Kidney (tissue), 14 donors: ENCODE results near the gene MAML3. TPM values are rescaled to one million over a fixed set of nuclear protein-coding genes. Genes with fewer than 3 reads are reported as not detected.

ENCODE experiments used
- DNase-seq, 5 donors: peaks; one replicate each; pipeline ENCODE4 v3.0.0-alpha.2; 2013 to 2020
- FAIRE-seq: peaks from 2 replicates; lab custom pipeline; 2012; peaks lifted over from hg19 to GRCh38; lab: Jason Lieb, UNC
- H3K27ac ChIP-seq, 2 donors: one replicate each; pipeline ENCODE4 v1.7.0; 2013; ENCODE audit warnings: low read depth in 2 of 2, low read length in 2 of 2, inconsistent platforms in 1 of 2
- H3K27me3 ChIP-seq: one replicate; pipeline ENCODE4 v1.7.1; 2013; ENCODE audit warnings: low read length, inconsistent platforms; ENCODE audit not compliant: control insufficient read depth, insufficient read depth
- H3K36me3 ChIP-seq, 3 donors: one replicate each; pipeline versions ENCODE4 v1.7.0 to v1.7.1; 2013; ENCODE audit warnings: low read length in 3 of 3, control low read depth in 1 of 3, inconsistent platforms in 1 of 3; ENCODE audit not compliant: insufficient read depth in 3 of 3, control insufficient read depth in 2 of 3
- H3K4me1 ChIP-seq, 3 donors: one replicate each; pipeline versions ENCODE4 v1.7.0 to v1.7.1; 2013; ENCODE audit warnings: low read length in 3 of 3, inconsistent platforms in 1 of 3, low read depth in 1 of 3; ENCODE audit not compliant: control insufficient read depth in 2 of 3, insufficient read depth in 2 of 3
- H3K4me3 ChIP-seq, 3 donors: one replicate each; pipeline versions ENCODE4 v1.7.0 to v1.8.1; 2013; ENCODE audit warnings: low read length in 3 of 3, control low read depth in 1 of 3, inconsistent platforms in 1 of 3
- H3K9ac ChIP-seq, 3 donors: one replicate each; pipeline versions ENCODE4 v1.7.0 to v1.7.1; 2013; ENCODE audit warnings: low read length in 3 of 3, control low read depth in 1 of 3, inconsistent platforms in 1 of 3
- H3K9me3 ChIP-seq, 3 donors: one replicate each; pipeline versions ENCODE4 v1.7.0 to v1.7.1; 2013; ENCODE audit warnings: low read length in 3 of 3, control low read depth in 1 of 3, inconsistent platforms in 1 of 3; ENCODE audit not compliant: control insufficient read depth in 2 of 3, insufficient read depth in 1 of 3
- CTCF ChIP-seq: IDR thresholded peaks from 3 replicates; pipeline ENCODE4 v1.5.1; 2012; ENCODE audit warnings: mild to moderate bottlenecking, moderate library complexity, borderline replicate concordance; ENCODE audit not compliant: insufficient read depth; ENCODE audit errors: extremely low read depth
- intact Hi-C: fragments of 100-400 bp; cut with DNase I; formaldehyde crosslinking; loops from one replicate; pipeline ENCODE4 v1.11.1; 2022
- polyA plus RNA-seq: library from polyadenylated mRNA; stranded (reverse); fragments of 350-450 nt; fragmentation: Illumina TruSeq; extraction: RNeasy Lipid Tissue Mini Kit (QIAGEN cat#74804); gene quantifications from one replicate; pipeline ENCODE4 v1.2.3, GENCODE V29; 2014; ENCODE audit warnings: low read depth, low replicate concordance; ENCODE audit not compliant: insufficient read depth
- total RNA-seq: library from RNA; stranded (reverse); fragmentation: NEBNext Ultra II Directional; extraction: Animal tissue kit (Norgen Biotek cat#: 25700); gene quantifications from one replicate; pipeline ENCODE4 v1.2.1, GENCODE V29; 2021
- donor health status: control.
- donor health status: control.
- donor health status: control.
- donor health status: control.
- donor health status: control.
- donor health status: DM: yes; HTN: yes; CAD: no.
- donor health status: Normal renal cell carcinoma (clear cell type).

Gene MAML3
- total and polyA plus RNA-seq, 2 donors from 2014 or later, result 1.4 to 10.4 TPM

DNA sequence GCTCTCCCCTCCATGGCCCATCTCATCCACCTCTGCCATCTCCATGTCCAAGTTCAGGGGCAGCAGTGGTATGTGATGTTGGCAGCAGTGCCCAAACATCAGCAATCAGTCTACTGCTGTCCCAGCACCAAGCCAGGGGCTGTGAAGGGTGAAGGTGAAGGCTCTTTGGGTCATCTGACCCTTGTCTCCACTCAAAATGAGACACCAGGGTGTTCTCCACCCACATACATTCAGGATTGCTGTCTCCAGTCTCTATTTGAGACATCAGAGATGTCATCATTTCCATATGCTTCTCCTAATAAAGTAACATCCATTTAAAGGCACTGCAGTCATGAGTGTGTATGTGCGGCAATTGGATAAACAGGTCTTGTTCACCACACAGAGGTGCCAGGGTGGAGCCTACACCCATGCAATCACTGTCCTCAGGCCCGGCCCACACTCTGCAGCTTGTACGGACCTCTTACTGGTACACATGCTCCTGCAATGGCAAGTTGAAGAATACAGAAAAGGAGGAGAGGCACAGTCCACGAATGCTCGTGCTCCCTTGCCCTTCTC is 22.2 kb downstream of the MAML3 start:
- Histone ChIP-seq H3K4me1 (peaks cover 0 to 8% (median 2%) of the 10 kb centered on the region in 3 donors), H3K27ac (no peak overlapping the region), H3K9ac (no peak overlapping the region), H3K36me3 (no peaks in the 10 kb centered on the region), H3K4me3 (no peak overlapping the region), H3K9me3 (no peaks in the 10 kb centered on the region), H3K27me3 (no peaks in the 10 kb centered on the region)
- DNase-seq (no peak), FAIRE-seq (no peak)
- TF ChIP-seq CTCF, result no peak
- intact Hi-C loops, result no loop called here

DNA sequence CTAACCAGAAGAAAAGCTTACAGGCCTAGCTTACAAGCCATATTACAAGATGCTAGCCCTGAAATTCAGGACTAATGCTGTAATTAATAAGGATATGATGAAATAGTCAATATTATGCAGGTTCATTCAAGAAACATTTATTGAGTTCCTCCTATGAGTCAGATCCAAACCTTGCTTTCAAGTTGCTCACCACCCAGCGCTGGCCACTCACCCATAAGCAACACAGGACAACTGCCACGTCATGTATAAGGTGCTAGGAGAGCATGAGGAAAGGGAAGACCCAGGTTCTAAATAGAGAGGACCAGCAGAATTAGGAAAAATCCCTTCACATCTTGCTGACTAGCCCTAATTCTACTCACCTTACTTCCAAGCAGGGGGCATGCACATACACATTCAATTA is 23.3 kb downstream of the MAML3 start:
- H3K36me3 ChIP-seq, result no peaks in the 10 kb centered on the region
- no peaks in the 10 kb centered on the region for H3K9me3 ChIP-seq
- H3K4me1 ChIP-seq, result peaks cover 0 to 8% (median 1%) of the 10 kb centered on the region in 3 donors
- intact Hi-C loops, result no loop called here
- H3K4me3 ChIP-seq, result no peak overlapping the region
- no peaks in the 10 kb centered on the region for H3K27me3 ChIP-seq
- no peak for FAIRE-seq
- H3K27ac ChIP-seq, result no peak overlapping the region
- no peak for TF ChIP-seq CTCF
- no peak for DNase-seq
- H3K9ac ChIP-seq, result no peak overlapping the region

GRCh38 chr4:140127422-140127821 is 26.6 kb downstream of the MAML3 start:
- DNase-seq (no peak), FAIRE-seq (no peak)
- Histone ChIP-seq H3K4me3 (no peak overlapping the region), H3K27me3 (no peaks in the 10 kb centered on the region), H3K9me3 (no peaks in the 10 kb centered on the region), H3K36me3 (no peaks in the 10 kb centered on the region), H3K27ac (no peak overlapping the region), H3K4me1 (no peaks in the 10 kb centered on the region), H3K9ac (no peak overlapping the region)
- TF ChIP-seq CTCF, result no peak
- intact Hi-C loops, result no loop called here

GRCh38 chr4:140126261-140126660 is 27.7 kb downstream of the MAML3 start:
- Histone ChIP-seq H3K9me3 (no peaks in the 10 kb centered on the region), H3K4me1 (no peaks in the 10 kb centered on the region), H3K9ac (no peak overlapping the region), H3K36me3 (no peaks in the 10 kb centered on the region), H3K27me3 (no peaks in the 10 kb centered on the region), H3K27ac (no peak overlapping the region), H3K4me3 (no peak overlapping the region)
- TF ChIP-seq CTCF, result no peak
- intact Hi-C loops, result no loop called here
- DNase-seq (no peak), FAIRE-seq (no peak)
